Omental fat pad (tissue), 4 donors: ENCODE results near the gene ATP9A. TPM values are rescaled to one million over a fixed set of nuclear protein-coding genes. Genes with fewer than 3 reads are reported as not detected.

Experiments
- ATAC-seq: fragments of 150-250 bp; one replicate; pipeline ENCODE4 v1.9.1; 2016; ENCODE audit warnings: mild to moderate bottlenecking, moderate library complexity; ENCODE audit not compliant: low FRiP score
- DNase-seq: peaks from one replicate; pipeline ENCODE4 v3.0.0-alpha.2; 2019; ENCODE audit warnings: low spot score
- CTCF ChIP-seq, 3 donors: fragments of 450-650 bp; IDR thresholded peaks; one replicate each; pipeline ENCODE4 v1.5.1; 2016 to 2017; ENCODE audit warnings: antibody characterized with exemption in 3 of 3, mild to moderate bottlenecking in 3 of 3, moderate library complexity in 2 of 3
- total RNA-seq, 4 donors: library from RNA; depleted of rRNA; stranded (reverse); fragments of >200 nt; gene quantifications; one replicate each; pipeline ENCODE4 v1.1.0, GENCODE V29; 2016

Gene ATP9A
- total RNA-seq, 4 donors from 2014 or later, result 16.7 to 129 (median 55.0) TPM

GRCh38 chr20:51567622-51568021 is 200.6 kb downstream of the ATP9A start:
- DNase-seq (no peak), ATAC-seq (no peak)
- TF ChIP-seq CTCF (IDR thresholded peaks at IDR 0.05), result no peak

- TF ChIP-seq CTCF (IDR thresholded peaks at IDR 0.05), result no peak
- DNase-seq, result no peak
- ATAC-seq, result no peak
Measured at GRCh38 chr20:51566594-51566993, 201.6 kb downstream of the ATP9A start.

- ATAC-seq (peak; percentile 21), DNase-seq (no peak)
- TF ChIP-seq CTCF (IDR thresholded peaks at IDR 0.05), result no peak
Measured at GRCh38 chr20:51565298-51566144, 202.7 kb downstream of the ATP9A start.

- peak; percentile 33 for ATAC-seq
- DNase-seq, result peak; percentile 38
Measured at GRCh38 chr20:51563486-51564332, 204.5 kb downstream of the ATP9A start.

GRCh38 chr20:51563174-51563485 is 205.1 kb downstream of the ATP9A start:
- DNase-seq, result no peak
- TF ChIP-seq CTCF (IDR thresholded peaks at IDR 0.05), result no peak
- ATAC-seq, result no peak

More at GRCh38 chr20:51563486-51564332, 204.5 kb downstream of the ATP9A start:
- TF ChIP-seq CTCF (IDR thresholded peaks at IDR 0.05), result no peak

- no peak for TF ChIP-seq CTCF (IDR thresholded peaks at IDR 0.05)
- peak; percentile 64 for ATAC-seq
- DNase-seq, result peak; percentile 45
Measured at GRCh38 chr20:51562332-51563173, 205.6 kb downstream of the ATP9A start.
